KMS-11 (cell line): Measurements from ENCODE around the gene RHEBL1.

Experiments used
- H2AFZ ChIP-seq: fragments of 200-600 bp; sonication (generic); 2 replicates; pipeline ENCODE4 v1.6.1; 2016; ENCODE audit warnings: antibody characterized with exemption, mixed run types, low read depth
- H3K27ac ChIP-seq: fragments of 200-600 bp; sonication (generic); 2 replicates; pipeline ENCODE4 v1.6.1; 2016; ENCODE audit warnings: mild to moderate bottlenecking, mixed run types
- H3K27me3 ChIP-seq: fragments of 200-600 bp; sonication (generic); 2 replicates; pipeline ENCODE4 v1.6.1; 2017; ENCODE audit warnings: mild to moderate bottlenecking, low read depth, mixed run types, moderate library complexity; ENCODE audit not compliant: insufficient read depth
- H3K36me3 ChIP-seq: fragments of 200-600 bp; sonication (generic); 2 replicates; pipeline ENCODE4 v1.6.1; 2017; ENCODE audit warnings: mild to moderate bottlenecking, mixed run types; ENCODE audit not compliant: insufficient read depth
- H3K4me1 ChIP-seq: fragments of 200-600 bp; sonication (generic); 2 replicates; pipeline ENCODE4 v1.6.1; 2016; ENCODE audit warnings: mild to moderate bottlenecking, low read depth, mixed run types; ENCODE audit not compliant: poor library complexity, severe bottlenecking
- H3K4me2 ChIP-seq: fragments of 200-600 bp; sonication (generic); 2 replicates; pipeline ENCODE4 v1.7.0; 2016; ENCODE audit warnings: mild to moderate bottlenecking, mixed run types
- H3K4me3 ChIP-seq: fragments of 200-600 bp; sonication (generic); IDR thresholded peaks from 2 replicates; pipeline ENCODE4 v1.6.1; 2017; ENCODE audit warnings: low read depth, low read length, mixed read lengths; ENCODE audit not compliant: insufficient read depth
- H3K79me2 ChIP-seq: fragments of 200-600 bp; sonication (generic); 2 replicates; pipeline ENCODE4 v1.6.1; 2016; ENCODE audit warnings: low read depth, mixed run types; ENCODE audit not compliant: insufficient read depth
- H3K9ac ChIP-seq: fragments of 200-600 bp; sonication (generic); 2 replicates; pipeline ENCODE4 v1.6.1; 2016; ENCODE audit warnings: mild to moderate bottlenecking, mixed run types
- H4K20me1 ChIP-seq: fragments of 200-600 bp; sonication (generic); 2 replicates; pipeline ENCODE4 v1.6.1; 2016; ENCODE audit warnings: mild to moderate bottlenecking, mixed run types; ENCODE audit not compliant: insufficient read depth
- CTCF ChIP-seq: fragments of 200-600 bp; sonication (generic); conservative IDR thresholded peaks from 2 replicates; pipeline ENCODE4 v1.6.1; 2017; ENCODE audit warnings: low read depth, mild to moderate bottlenecking, antibody characterized with exemption, low read length, moderate library complexity, mixed read lengths

RHEBL1 gene

GRCh38 chr12:49023812-49024211 lies 46.0 kb downstream of the RHEBL1 start:
- TF ChIP-seq CTCF = no peak
- Histone ChIP-seq H3K4me1 (peaks cover 9% of the 10 kb centered on the region), H3K9ac (no peak overlapping the region), H3K4me2 (no peak overlapping the region), H2AFZ (no peak overlapping the region), H3K27ac (no peak overlapping the region), H3K4me3 (no peak overlapping the region), H4K20me1 (no peaks in the 10 kb centered on the region), H3K36me3 (peaks cover 7% of the 10 kb centered on the region; the same call in 1 of the 2 replicates), H3K79me2 (no peaks in the 10 kb centered on the region), H3K27me3 (no peaks in the 10 kb centered on the region)

DNA sequence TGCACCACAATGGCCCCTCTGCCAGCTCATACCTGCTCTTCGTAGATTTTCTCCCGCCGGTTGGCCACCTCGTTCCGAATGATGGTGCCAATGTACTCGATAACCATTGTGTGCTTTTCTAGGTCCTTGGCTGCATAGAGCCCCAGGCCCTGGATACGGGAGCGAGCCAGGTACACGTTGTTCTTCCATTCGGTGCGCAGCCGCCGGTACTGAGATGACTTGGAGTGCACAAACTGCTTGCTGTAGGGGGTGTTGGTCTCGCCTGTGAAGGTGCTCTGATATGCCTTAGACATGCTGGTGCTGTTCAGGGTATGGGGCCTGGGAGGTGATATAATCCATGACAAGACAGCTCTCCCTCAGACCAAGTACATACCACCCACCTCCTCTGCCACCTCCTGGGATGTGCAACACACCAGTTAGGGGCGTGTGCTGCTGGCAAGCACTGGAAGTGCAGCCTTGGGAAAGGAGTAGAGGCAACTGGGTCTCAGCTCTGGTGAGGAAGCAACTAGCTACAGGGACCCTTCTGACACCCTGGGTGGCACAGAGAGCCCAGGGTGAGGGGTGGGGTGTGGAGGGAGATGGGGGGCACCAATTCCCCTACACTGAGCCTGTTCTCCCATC lies 47.1 kb downstream of the RHEBL1 start:
- Histone ChIP-seq H3K79me2 (no peaks in the 10 kb centered on the region), H3K36me3 (peaks cover 5% of the 10 kb centered on the region; the same call in 1 of the 2 replicates), H4K20me1 (no peaks in the 10 kb centered on the region), H3K4me1 (peaks cover 10% of the 10 kb centered on the region), H3K4me3 (no peak overlapping the region), H3K27me3 (no peaks in the 10 kb centered on the region), H2AFZ (no peak overlapping the region), H3K27ac (no peak overlapping the region), H3K9ac (no peak overlapping the region), H3K4me2 (no peak overlapping the region)
- TF ChIP-seq CTCF = no peak

DNA sequence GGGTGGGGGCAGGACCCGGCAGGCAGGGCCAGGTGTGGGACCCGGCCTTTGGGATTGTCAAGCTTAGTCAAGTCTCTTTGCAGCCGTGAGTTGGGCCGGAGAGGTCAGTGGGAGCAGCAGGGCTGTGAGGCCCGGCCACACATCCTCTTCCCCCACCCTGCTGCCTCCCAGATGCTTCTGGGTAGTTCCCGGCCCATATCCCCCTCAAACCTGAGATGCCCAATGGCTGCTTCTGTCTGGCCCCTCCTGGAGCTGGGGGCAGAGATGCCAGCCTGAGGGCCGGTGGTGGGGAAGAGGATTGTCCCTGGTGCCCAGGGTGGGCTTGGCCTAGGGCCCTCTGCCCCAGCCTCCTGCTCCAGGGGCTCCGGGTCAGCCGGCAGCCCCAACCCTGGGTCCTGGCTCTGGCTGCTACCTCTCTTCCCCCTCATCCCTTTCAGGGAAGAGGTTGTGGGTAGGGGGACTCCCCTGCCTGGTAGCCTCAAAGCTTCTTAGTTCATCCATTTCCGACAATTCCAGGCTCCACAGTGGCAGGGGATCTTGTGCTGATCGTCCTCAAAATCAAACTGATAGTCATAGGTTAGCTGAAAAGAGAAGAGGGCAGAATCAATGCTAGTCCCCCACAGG lies 48.4 kb downstream of the RHEBL1 start:
- no peaks in the 10 kb centered on the region for H4K20me1 ChIP-seq

GRCh38 chr12:49020441-49020840 lies 49.3 kb downstream of the RHEBL1 start:
- Histone ChIP-seq H2AFZ (no peak overlapping the region), H3K4me1 (peaks cover 24% of the 10 kb centered on the region), H4K20me1 (no peaks in the 10 kb centered on the region), H3K4me3 (no peak overlapping the region), H3K27ac (no peak overlapping the region), H3K27me3 (no peaks in the 10 kb centered on the region), H3K4me2 (no peak overlapping the region), H3K9ac (no peak overlapping the region), H3K79me2 (peaks cover 11% of the 10 kb centered on the region), H3K36me3 (no peaks in the 10 kb centered on the region)
- TF ChIP-seq CTCF = no peak

More for the DNA sequence above, 48.4 kb downstream of the RHEBL1 start:
- no peak overlapping the region for H2AFZ ChIP-seq
- no peak overlapping the region for H3K27ac ChIP-seq
- peaks cover 23% of the 10 kb centered on the region for H3K4me1 ChIP-seq
- TF ChIP-seq CTCF = no peak
- H3K4me2 ChIP-seq = no peak overlapping the region
- H3K27me3 ChIP-seq = no peaks in the 10 kb centered on the region
- no peak overlapping the region for H3K4me3 ChIP-seq
- no peak overlapping the region for H3K9ac ChIP-seq
- H3K79me2 ChIP-seq = peaks cover 11% of the 10 kb centered on the region
- no peaks in the 10 kb centered on the region for H3K36me3 ChIP-seq
